Lung (tissue), 12 donors: Measurements from ENCODE around the gene SENP5. TPM values are rescaled to one million over a fixed set of nuclear protein-coding genes. Genes with fewer than 3 reads are reported as not detected.

Source experiments
- ATAC-seq: fragments of 200-7000 bp; cut with Tn5 transposase; one replicate; pipeline ENCODE4 v1.9.1; 2020; ENCODE audit warnings: moderate number of reproducible peaks; ENCODE audit not compliant: insufficient read depth, low FRiP score
- DNase-seq, 3 donors: peaks; one replicate each; pipeline ENCODE4 v3.0.0-alpha.2; 2013 to 2017
- H3K27ac ChIP-seq, 2 donors: one replicate each; pipeline ENCODE4 v1.5.1; 2013; ENCODE audit warnings: mild to moderate bottlenecking in 2 of 2, moderate library complexity in 2 of 2, control low read depth in 1 of 2, inconsistent platforms in 1 of 2, low read depth in 1 of 2, low read length in 1 of 2
- H3K27me3 ChIP-seq, 3 donors: one replicate each; pipeline ENCODE4 v1.5.1; 2013; ENCODE audit warnings: low read length in 2 of 3; ENCODE audit not compliant: control insufficient read depth in 3 of 3, insufficient read depth in 3 of 3
- H3K36me3 ChIP-seq, 4 donors: one replicate each; pipeline ENCODE4 v1.5.1; 2013; ENCODE audit warnings: low read length in 4 of 4, mild to moderate bottlenecking in 1 of 4, moderate library complexity in 1 of 4; ENCODE audit not compliant: control insufficient read depth in 4 of 4, insufficient read depth in 4 of 4
- H3K4me1 ChIP-seq, 5 donors: one replicate each; pipeline ENCODE4 v1.5.1; 2013; ENCODE audit warnings: low read length in 5 of 5, mild to moderate bottlenecking in 2 of 5, moderate library complexity in 1 of 5; ENCODE audit not compliant: control insufficient read depth in 5 of 5, insufficient read depth in 5 of 5
- H3K4me3 ChIP-seq: one replicate; pipeline ENCODE4 v1.5.1; 2013; ENCODE audit warnings: mild to moderate bottlenecking, control low read depth, moderate library complexity
- H3K9ac ChIP-seq, 2 donors: one replicate each; pipeline ENCODE4 v1.5.1; 2013; ENCODE audit warnings: low read length in 2 of 2, control low read depth in 1 of 2; ENCODE audit not compliant: insufficient read depth in 1 of 2
- H3K9me3 ChIP-seq, 4 donors: one replicate each; pipeline ENCODE4 v1.5.1; 2013; ENCODE audit warnings: low read length in 3 of 4, mild to moderate bottlenecking in 1 of 4, moderate library complexity in 1 of 4; ENCODE audit not compliant: control insufficient read depth in 4 of 4, insufficient read depth in 3 of 4
- WGBS, 2 donors: extraction: QIAGEN DNeasy Blood & Tissue Kit; methylation state at CpG; one replicate each; pipeline ENCODE4 v1.1.7; 2013; 5-methylcytosine and 5-hydroxymethylcytosine counted together
- polyA plus RNA-seq, 2 donors: library from polyadenylated mRNA; stranded (reverse); fragments of 200-250 nt; gene quantifications; one replicate each; pipeline ENCODE4 v1.2.1, GENCODE V29; 2013
- total RNA-seq, 2 donors: library from RNA; depleted of rRNA in 1 of 2; stranded (reverse); fragments of >200 nt in 1 of 2; gene quantifications; one replicate each; pipeline ENCODE4 v1.2.1, GENCODE V29; 2014 to 2021
- TF ChIP-seq, protein P1 (sequence below): IDR thresholded peaks from 2 replicates; pipeline ENCODE4 v1.5.1; 2012; ENCODE audit warnings: mild to moderate bottlenecking; ENCODE audit errors: control extremely low read depth, extremely low read depth
- donor health status: control.
- donor health status: control.
- donor health status: Bipolar disorder and iron deficiency.
- donor health status: healthy.
- donor health status: DM: yes; HTN: yes; CAD: no.

SENP5 gene
- total and polyA plus RNA-seq, 4 donors, result 7.7 to 55.7 (median 18.7) TPM

DNA sequence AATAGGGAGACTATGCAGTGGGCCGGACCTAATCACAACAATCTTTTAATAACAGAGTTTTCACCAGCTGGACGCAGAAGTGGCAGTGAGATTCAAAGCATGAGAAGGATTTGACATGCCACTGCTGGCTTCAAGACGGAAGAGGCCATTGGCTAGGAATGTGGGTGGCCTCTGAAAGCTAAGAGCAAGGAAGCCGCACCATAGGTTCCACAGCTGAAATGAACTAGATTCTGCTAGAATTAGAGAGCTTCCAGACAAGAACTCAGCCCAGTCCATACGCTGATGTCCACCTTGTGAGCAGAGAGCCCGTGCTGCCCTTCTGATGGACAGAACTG is 81.5 kb downstream of the SENP5 start:
- 86 to 92% methylated on average over 6 of the region's 6 CpGs for WGBS, 2 donors
- Histone ChIP-seq H3K4me1 (peaks cover 0 to 8% (median 0%) of the 10 kb centered on the region in 5 donors), H3K36me3 (peaks cover 0 to 2% (median under 1%) of the 10 kb centered on the region in 4 donors), H3K4me3 (no peak overlapping the region), H3K9ac (no peak overlapping the region), H3K27ac (no peak overlapping the region), H3K27me3 (no peaks in the 10 kb centered on the region), H3K9me3 (no peaks in the 10 kb centered on the region)
- DNase-seq (peak in 2 of 3 donors; percentile 53 to 71), ATAC-seq (no peak)
- TF ChIP-seq, protein P1, sequence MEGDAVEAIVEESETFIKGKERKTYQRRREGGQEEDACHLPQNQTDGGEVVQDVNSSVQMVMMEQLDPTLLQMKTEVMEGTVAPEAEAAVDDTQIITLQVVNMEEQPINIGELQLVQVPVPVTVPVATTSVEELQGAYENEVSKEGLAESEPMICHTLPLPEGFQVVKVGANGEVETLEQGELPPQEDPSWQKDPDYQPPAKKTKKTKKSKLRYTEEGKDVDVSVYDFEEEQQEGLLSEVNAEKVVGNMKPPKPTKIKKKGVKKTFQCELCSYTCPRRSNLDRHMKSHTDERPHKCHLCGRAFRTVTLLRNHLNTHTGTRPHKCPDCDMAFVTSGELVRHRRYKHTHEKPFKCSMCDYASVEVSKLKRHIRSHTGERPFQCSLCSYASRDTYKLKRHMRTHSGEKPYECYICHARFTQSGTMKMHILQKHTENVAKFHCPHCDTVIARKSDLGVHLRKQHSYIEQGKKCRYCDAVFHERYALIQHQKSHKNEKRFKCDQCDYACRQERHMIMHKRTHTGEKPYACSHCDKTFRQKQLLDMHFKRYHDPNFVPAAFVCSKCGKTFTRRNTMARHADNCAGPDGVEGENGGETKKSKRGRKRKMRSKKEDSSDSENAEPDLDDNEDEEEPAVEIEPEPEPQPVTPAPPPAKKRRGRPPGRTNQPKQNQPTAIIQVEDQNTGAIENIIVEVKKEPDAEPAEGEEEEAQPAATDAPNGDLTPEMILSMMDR, result no peak

DNA sequence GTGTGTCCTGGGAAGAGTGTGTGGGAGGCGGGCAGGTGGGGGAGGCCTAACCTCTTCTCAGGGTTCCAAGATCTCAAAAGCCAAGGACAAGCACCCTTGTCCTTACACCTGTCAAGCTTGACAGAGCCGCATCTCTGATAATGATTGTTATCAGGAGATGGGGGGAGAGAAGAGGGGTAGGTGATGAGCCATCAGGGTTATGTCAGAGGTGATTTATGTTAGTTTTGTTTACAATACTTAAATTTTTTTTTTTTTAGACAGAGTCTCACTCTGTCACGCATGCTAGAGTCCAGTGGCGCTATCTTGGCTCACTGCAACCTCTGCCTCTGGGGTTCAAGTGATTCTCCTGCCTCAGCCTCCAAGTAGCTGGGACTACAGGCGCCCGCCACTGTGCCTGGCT is 82.0 kb downstream of the SENP5 start:
- TF ChIP-seq, protein P1, result no peak
- no peaks in the 10 kb centered on the region for H3K9me3 ChIP-seq
- peaks cover 0 to 2% (median 0%) of the 10 kb centered on the region in 4 donors for H3K36me3 ChIP-seq
- ATAC-seq (no peak), DNase-seq (no peak)
- H3K4me3 ChIP-seq, result no peak overlapping the region
- 93 to 96% methylated on average over 6 of the region's 6 CpGs for WGBS, 2 donors
- H3K9ac ChIP-seq, result no peak overlapping the region
- peaks cover 0 to 8% (median 0%) of the 10 kb centered on the region in 5 donors for H3K4me1 ChIP-seq
- H3K27me3 ChIP-seq, result no peaks in the 10 kb centered on the region
- no peak overlapping the region for H3K27ac ChIP-seq

DNA sequence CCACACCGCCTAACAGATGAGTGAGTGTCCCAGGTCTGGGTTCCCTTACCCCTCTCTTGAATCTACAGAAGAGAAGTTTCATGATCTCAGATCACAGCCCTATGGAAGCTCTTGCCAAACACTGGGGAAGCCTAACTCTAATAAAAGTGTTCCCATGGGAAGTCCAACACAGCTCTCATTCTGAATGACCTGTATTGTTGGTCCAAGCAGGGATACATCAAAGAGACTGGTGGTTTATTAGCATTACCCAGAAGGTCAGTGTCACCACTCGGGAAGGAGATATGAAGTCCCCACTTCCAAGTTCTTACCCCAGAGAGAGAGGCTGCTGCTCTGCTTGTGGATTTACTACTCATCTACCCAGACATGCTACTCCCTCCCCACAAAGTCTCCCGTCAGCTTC is 83.7 kb downstream of the SENP5 start:
- Histone ChIP-seq H3K4me3 (no peak overlapping the region), H3K9me3 (no peaks in the 10 kb centered on the region), H3K9ac (no peak overlapping the region), H3K36me3 (peaks cover 0 to 2% (median 0%) of the 10 kb centered on the region in 4 donors), H3K27ac (no peak overlapping the region), H3K4me1 (peaks cover 0 to 8% (median 0%) of the 10 kb centered on the region in 5 donors), H3K27me3 (no peaks in the 10 kb centered on the region)
- ATAC-seq, result no peak
- TF ChIP-seq, protein P1, result no peak
- DNase-seq, result no peak
- 88 to 97% methylated on average over 3 of the region's 3 CpGs for WGBS, 2 donors

DNA sequence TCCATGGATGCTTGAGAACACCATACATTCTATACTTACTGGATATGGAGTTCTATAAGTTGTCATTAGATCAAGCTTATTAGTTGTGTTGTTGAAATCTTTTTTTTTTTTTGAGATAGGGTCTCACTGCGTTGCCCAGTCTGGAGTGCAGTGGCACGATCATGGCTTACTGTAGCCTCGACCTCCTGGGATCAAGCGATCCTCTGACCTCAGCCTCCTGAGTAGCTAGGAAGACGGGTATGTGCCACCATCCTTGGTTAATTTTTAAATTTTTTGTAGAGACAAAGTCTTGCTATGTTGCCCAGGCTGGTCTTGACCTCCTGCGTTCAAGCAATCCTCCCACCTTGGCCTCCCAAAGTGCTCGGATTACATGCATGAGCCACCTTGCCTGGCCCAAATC is 87.1 kb downstream of the SENP5 start:
- ATAC-seq (no peak), DNase-seq (no peak)
- Histone ChIP-seq H3K4me1 (no peaks in the 10 kb centered on the region), H3K9me3 (no peaks in the 10 kb centered on the region), H3K36me3 (no peaks in the 10 kb centered on the region), H3K9ac (no peak overlapping the region), H3K27ac (no peak overlapping the region), H3K27me3 (no peaks in the 10 kb centered on the region), H3K4me3 (no peak overlapping the region)
- WGBS, 2 donors, result 88 to 94% methylated on average over 7 of the region's 7 CpGs
- TF ChIP-seq, protein P1, result no peak
